Lower lobe of right lung (tissue), 2 donors: Measurements from ENCODE around the gene LTBP3. TPM values are rescaled to one million over a fixed set of nuclear protein-coding genes. Genes with fewer than 3 reads are reported as not detected.
A peak's percentile ranks its signal among the peaks of the same experiment; 100 is the strongest.
"Not testable (repeated sequence)": the region's sequence is repeated elsewhere in the genome, so short reads cannot be mapped to it uniquely, and the experiment has no call there.

ENCODE experiments used
- ATAC-seq, 2 donors: fragments of 200-7000 bp; cut with Tn5 transposase; one replicate each; pipeline ENCODE4 v1.9.1; 2020 to 2022; ENCODE audit warnings: mild to moderate bottlenecking in 2 of 2, moderate library complexity in 2 of 2
- DNase-seq: peaks from one replicate; pipeline ENCODE4 v3.0.0-alpha.2; 2020
- H3K27ac ChIP-seq: fragments of 200-600 bp; one replicate; pipeline ENCODE4 v1.8.0; 2022
- H3K27me3 ChIP-seq: fragments of 200-600 bp; one replicate; pipeline ENCODE4 v1.8.0; 2022; ENCODE audit warnings: low read depth
- H3K36me3 ChIP-seq: fragments of 200-600 bp; one replicate; pipeline ENCODE4 v1.8.0; 2022; ENCODE audit warnings: mild to moderate bottlenecking
- H3K4me1 ChIP-seq: fragments of 200-600 bp; one replicate; pipeline ENCODE4 v1.8.0; 2022
- H3K4me3 ChIP-seq: fragments of 200-600 bp; one replicate; pipeline ENCODE4 v1.8.0; 2022; ENCODE audit warnings: mild to moderate bottlenecking
- H3K9me3 ChIP-seq: fragments of 200-600 bp; one replicate; pipeline ENCODE4 v1.8.0; 2022
- intact Hi-C: fragments of 100-400 bp; cut with DNase I; formaldehyde crosslinking; loops from one replicate; pipeline ENCODE4 v1.11.0; 2022
- total RNA-seq: library from RNA; stranded (reverse); fragmentation: NEBNext Ultra II Directional; extraction: Animal tissue kit (Norgen Biotek cat#: 25700); gene quantifications from one replicate; pipeline ENCODE4 v1.2.1, GENCODE V29; 2021
- TF ChIP-seq, protein P1 (sequence below): fragments of 200-600 bp; IDR thresholded peaks from one replicate; pipeline ENCODE4 v1.8.0; 2022; ENCODE audit warnings: antibody characterized with exemption, mild to moderate bottlenecking
- donor health status: DM: no; HTN: yes; CAD: no; lungs with severe emphysema.

Gene LTBP3
- total RNA-seq, 1 donor from 2014 or later, result 98.7 TPM

DNA sequence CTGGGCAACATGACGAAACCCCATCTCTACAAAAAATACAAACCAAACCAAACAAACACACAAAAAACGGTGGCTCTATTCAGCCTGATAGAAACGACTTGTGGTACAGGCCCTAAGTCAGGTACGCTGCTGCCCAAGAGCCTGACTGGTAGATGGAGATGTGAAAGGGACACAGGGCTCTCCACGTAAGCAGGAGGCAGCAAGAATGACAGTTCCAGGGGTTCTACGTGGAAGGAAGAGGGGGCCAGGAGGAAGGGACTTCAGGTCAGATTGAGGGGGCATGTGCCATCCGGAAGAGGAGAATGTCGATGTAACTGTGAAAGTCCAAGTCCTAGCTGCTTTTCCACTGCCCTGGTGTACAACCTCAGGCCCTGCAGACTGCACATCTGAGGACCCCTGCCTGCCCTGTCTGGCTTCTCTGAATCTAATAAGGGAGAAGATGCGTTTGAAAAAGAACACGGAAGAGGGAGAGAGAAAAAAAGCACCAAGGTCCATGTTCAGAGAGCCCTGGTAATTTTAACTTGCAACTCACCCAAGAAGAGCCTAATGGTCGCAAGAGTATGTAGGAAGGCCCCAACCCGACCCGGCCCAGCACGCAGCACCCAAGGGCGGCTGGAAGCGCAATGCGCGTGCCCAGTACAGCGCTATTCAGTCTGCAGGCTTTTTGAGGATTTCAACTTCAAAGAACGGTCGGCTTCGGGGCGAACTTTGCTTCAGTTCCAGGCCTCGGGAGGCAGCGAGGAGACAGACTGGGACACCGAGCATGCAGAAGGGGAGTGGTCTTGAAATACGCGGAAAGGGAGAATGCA lies 11.2 kb upstream of the LTBP3 start:
- Histone ChIP-seq H3K9me3 (no peaks in the 10 kb centered on the region), H3K27ac (peak overlapping the region; percentile 94), H3K4me3 (peak overlapping the region; percentile 81), H3K4me1 (peaks cover 54% of the 10 kb centered on the region), H3K27me3 (no peaks in the 10 kb centered on the region), H3K36me3 (peaks cover 3% of the 10 kb centered on the region)
- DNase-seq (no peak), ATAC-seq (peak; percentile 23 to 36)
- intact Hi-C loops, result no loop called here
- TF ChIP-seq, protein P1, sequence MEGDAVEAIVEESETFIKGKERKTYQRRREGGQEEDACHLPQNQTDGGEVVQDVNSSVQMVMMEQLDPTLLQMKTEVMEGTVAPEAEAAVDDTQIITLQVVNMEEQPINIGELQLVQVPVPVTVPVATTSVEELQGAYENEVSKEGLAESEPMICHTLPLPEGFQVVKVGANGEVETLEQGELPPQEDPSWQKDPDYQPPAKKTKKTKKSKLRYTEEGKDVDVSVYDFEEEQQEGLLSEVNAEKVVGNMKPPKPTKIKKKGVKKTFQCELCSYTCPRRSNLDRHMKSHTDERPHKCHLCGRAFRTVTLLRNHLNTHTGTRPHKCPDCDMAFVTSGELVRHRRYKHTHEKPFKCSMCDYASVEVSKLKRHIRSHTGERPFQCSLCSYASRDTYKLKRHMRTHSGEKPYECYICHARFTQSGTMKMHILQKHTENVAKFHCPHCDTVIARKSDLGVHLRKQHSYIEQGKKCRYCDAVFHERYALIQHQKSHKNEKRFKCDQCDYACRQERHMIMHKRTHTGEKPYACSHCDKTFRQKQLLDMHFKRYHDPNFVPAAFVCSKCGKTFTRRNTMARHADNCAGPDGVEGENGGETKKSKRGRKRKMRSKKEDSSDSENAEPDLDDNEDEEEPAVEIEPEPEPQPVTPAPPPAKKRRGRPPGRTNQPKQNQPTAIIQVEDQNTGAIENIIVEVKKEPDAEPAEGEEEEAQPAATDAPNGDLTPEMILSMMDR, result no peak

DNA sequence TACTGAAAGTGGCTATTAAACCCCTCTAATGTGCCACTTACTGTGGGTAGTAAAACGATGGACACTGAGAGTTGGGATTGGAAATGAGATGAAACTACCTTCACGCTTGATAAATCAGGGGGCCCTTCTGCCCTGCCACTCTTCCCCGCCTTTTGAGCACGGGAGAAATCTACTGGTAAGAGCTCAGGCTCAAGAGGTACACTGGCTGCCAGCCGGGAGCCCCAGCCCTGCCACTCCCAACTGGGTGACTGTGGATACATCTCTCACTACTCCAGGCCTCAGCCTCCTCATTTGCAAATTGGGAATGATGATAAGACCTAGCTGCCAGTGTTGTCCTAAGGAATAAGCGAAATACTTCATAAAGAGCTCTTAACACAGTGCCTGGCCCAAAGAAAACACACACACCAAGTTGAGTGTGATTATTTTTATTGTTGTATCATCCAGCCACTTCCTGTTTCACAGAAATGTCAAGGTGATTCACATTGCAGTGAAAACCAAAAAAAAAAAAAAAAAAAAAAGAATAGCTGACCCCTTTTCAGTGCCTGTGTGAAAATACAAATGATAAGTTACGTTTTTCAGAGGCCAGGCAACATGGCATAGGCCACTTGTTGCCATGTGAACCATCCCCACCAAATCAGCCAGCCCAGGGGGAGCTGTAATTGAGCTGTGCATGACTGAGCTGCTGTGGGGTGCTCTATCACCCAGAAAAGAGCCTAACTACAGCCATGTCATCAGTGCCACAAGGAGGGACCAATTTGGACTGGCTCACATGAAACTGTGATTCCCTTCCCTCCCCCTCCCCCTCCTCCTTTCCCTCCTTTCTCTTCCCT lies 7.7 kb upstream of the LTBP3 start:
- H3K4me1 ChIP-seq, result peaks cover 33% of the 10 kb centered on the region

DNA sequence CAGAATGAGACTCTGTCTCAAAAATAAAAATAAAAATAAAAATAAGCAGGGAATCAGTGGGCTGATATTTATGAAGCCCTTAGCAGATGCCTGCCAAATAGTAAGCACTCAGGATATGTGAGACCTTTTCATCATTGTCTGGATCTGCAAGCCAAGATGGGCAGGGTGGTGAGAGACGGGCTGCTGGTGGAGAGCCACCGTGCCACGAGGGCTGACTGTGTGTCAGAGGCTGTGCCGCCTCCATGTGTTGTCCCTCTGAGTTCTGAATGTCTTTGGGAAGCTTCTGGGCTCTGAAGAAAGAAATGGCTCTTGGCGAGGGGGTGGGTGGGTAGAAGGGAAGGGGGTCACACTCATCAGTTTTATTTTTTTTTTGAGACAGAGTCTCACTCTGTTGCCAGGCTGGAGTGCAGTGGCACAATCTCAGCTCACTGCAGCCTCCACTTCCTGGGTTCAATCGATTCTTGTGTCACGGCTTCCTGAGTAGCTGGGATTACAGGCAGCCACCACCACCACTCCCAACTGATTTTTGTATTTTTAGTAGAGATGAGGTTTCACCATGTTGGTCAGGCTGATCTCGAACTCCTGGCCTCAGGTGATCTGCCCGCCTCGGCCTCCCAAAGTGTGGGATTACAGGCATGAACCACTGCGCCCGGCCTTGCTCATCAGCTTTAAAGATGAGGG lies 6.9 kb upstream of the LTBP3 start:
- ATAC-seq, H3K9me3 ChIP-seq, DNase-seq, H3K27me3 ChIP-seq, intact Hi-C loops, H3K36me3 ChIP-seq, H3K4me3 ChIP-seq: not testable (repeated sequence)
- Histone ChIP-seq H3K4me1 (peaks cover 40% of the 10 kb centered on the region), H3K27ac (peak overlapping the region; percentile 53)

More for the DNA sequence above, 7.7 kb upstream of the LTBP3 start:
- DNase-seq (no peak), ATAC-seq (peak in 1 of 2 donors; percentile 6)
- H3K4me3 ChIP-seq, result no peak overlapping the region
- intact Hi-C loops, result no loop called here
- no peaks in the 10 kb centered on the region for H3K9me3 ChIP-seq
- TF ChIP-seq, protein P1, result no peak
- H3K36me3 ChIP-seq, result peaks cover 3% of the 10 kb centered on the region
- H3K27me3 ChIP-seq, result no peaks in the 10 kb centered on the region
- H3K27ac ChIP-seq, result peak overlapping the region; percentile 53

DNA sequence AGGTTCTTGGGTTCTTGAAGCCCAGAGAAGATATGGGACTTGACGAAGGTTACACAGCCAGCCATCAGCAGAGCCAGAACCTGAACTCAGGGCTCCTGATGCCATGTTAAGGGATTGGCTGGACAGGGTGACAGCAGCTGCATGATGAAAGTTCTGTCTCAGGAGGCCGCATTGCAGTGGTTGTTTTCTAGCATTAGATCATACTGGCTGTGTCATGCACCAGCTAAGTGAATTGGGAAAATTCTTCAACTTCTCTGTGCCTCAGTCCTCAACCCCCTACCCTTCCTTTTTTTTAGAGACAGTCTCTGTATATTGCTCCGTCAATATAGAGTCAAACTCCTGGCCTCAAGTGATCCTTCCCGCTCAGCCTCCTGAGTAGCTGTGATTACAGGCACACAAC lies 5.4 kb upstream of the LTBP3 start:
- Histone ChIP-seq H3K27ac (no peak overlapping the region), H3K27me3 (no peaks in the 10 kb centered on the region), H3K4me1 (peaks cover 45% of the 10 kb centered on the region), H3K9me3 (no peaks in the 10 kb centered on the region), H3K4me3 (no peak overlapping the region), H3K36me3 (peaks cover 3% of the 10 kb centered on the region)
- no peak for DNase-seq
- ATAC-seq, result no peak
- intact Hi-C loops, result no loop called here
- TF ChIP-seq, protein P1, result no peak

DNA sequence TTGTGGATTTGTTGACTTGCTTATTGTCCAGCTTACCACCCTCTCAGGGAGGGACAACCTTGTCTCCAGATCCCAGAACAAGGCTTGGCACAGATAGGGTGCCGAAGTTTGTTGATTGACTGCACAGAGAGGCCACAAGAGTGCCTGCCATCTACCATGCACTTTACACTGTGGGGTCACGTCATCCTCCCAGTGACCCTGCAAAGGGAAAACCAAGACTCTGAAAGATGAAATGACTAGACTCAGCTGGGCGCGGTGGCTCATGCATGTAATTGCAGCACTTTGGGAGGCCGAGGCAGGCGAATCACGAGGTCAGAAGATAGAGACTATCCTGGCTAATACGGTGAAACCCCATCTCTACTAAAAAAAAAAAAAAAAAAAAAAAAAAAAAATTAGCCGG lies 4.6 kb upstream of the LTBP3 start:
- TF ChIP-seq, protein P1, result no peak
- intact Hi-C loops, result no loop called here
- H3K4me1 ChIP-seq, result peaks cover 46% of the 10 kb centered on the region
- no peak overlapping the region for H3K4me3 ChIP-seq
- DNase-seq (no peak), ATAC-seq (no peak)
- peaks cover 3% of the 10 kb centered on the region for H3K36me3 ChIP-seq
- H3K27me3 ChIP-seq, result no peaks in the 10 kb centered on the region
- H3K9me3 ChIP-seq, result no peaks in the 10 kb centered on the region
- H3K27ac ChIP-seq, result no peak overlapping the region
